Hepatocyte (in vitro differentiated cells): ENCODE data around the gene RCOR3. TPM values are rescaled to one million over a fixed set of nuclear protein-coding genes. Genes with fewer than 3 reads are reported as not detected.

Source experiments
- DNase-seq: peaks from one replicate; pipeline ENCODE4 v3.0.0-alpha.2; 2016; ENCODE audit warnings: low spot score
- H2AFZ ChIP-seq: fragments of 200-600 bp; sonication (generic); 2 replicates; pipeline ENCODE4 v1.6.0; 2016; ENCODE audit warnings: antibody characterized with exemption, mild to moderate bottlenecking
- H3K27ac ChIP-seq: fragments of 200-600 bp; sonication (generic); 2 replicates; pipeline ENCODE4 v1.5.1; 2016; ENCODE audit warnings: mild to moderate bottlenecking
- H3K27me3 ChIP-seq: fragments of 200-600 bp; sonication (generic); 2 replicates; pipeline ENCODE4 v1.6.1; 2016
- H3K36me3 ChIP-seq: fragments of 200-600 bp; sonication (generic); replicated peaks from 2 replicates; pipeline ENCODE4 v1.5.1; 2016; ENCODE audit warnings: low read depth; ENCODE audit not compliant: insufficient read depth
- H3K4me1 ChIP-seq: fragments of 200-600 bp; sonication (generic); 2 replicates; pipeline ENCODE4 v1.5.1; 2016; ENCODE audit warnings: mild to moderate bottlenecking, moderate library complexity; ENCODE audit not compliant: insufficient read depth
- H3K4me2 ChIP-seq: fragments of 200-600 bp; sonication (generic); 2 replicates; pipeline ENCODE4 v1.6.0; 2016
- H3K4me3 ChIP-seq: fragments of 200-600 bp; sonication (generic); 2 replicates; pipeline ENCODE4 v1.5.1; 2016; ENCODE audit warnings: mild to moderate bottlenecking
- H3K79me2 ChIP-seq: fragments of 200-600 bp; sonication (generic); 2 replicates; pipeline ENCODE4 v1.6.0; 2017; ENCODE audit warnings: mild to moderate bottlenecking
- H3K9me2 ChIP-seq: fragments of 200-600 bp; sonication (generic); replicated peaks from 2 replicates; pipeline ENCODE4 v1.6.0; 2017; ENCODE audit warnings: mild to moderate bottlenecking; ENCODE audit not compliant: insufficient read depth
- H3K9me3 ChIP-seq: fragments of 200-600 bp; sonication (generic); 2 replicates; pipeline ENCODE4 v1.5.1; 2016; ENCODE audit warnings: low read depth, mild to moderate bottlenecking
- H4K20me1 ChIP-seq: fragments of 200-600 bp; sonication (generic); 2 replicates; pipeline ENCODE4 v1.6.0; 2016; ENCODE audit warnings: mild to moderate bottlenecking; ENCODE audit not compliant: insufficient read depth, poor library complexity, severe bottlenecking
- EZH2 ChIP-seq: fragments of 200-600 bp; sonication (generic); IDR thresholded peaks from 2 replicates; pipeline ENCODE4 v1.6.1; 2016; ENCODE audit warnings: antibody characterized with exemption, mild to moderate bottlenecking, borderline replicate concordance
- EZH2phosphoT487 ChIP-seq: fragments of 200-600 bp; sonication (generic); IDR thresholded peaks from one replicate; pipeline ENCODE4 v1.6.1; 2018; ENCODE audit warnings: antibody characterized with exemption, mild to moderate bottlenecking, low read depth, moderate library complexity; ENCODE audit not compliant: unreplicated experiment, severe bottlenecking
- WGBS: methylation state at CpG from one replicate; pipeline ENCODE4 v1.1.6; 2016; ENCODE audit warnings: low lambda C conversion rate; ENCODE audit errors: missing lambda C conversion rate; 5-methylcytosine and 5-hydroxymethylcytosine counted together
- polyA plus RNA-seq: library from polyadenylated mRNA; unstranded; fragments of >200 nt; fragmentation: Nextera tagmentation; extraction: Ambion mirVana; gene quantifications from 2 replicates; pipeline ENCODE4 v1.2.1, GENCODE V29; 2016
- total RNA-seq: library from RNA; depleted of rRNA; stranded (reverse); fragments of >200 nt; gene quantifications from 2 replicates; pipeline ENCODE4 v1.2.3, GENCODE V29; 2014
- TF ChIP-seq, protein P1 (sequence below): fragments of 200-600 bp; sonication (generic); IDR thresholded peaks from 2 replicates; pipeline ENCODE4 v1.5.1; 2016; ENCODE audit warnings: antibody characterized with exemption, mild to moderate bottlenecking; ENCODE audit not compliant: poor library complexity

The RCOR3 gene
- total and polyA plus RNA-seq, 2 experiments from 2014 or later: 25.0 to 39.6 TPM

DNA sequence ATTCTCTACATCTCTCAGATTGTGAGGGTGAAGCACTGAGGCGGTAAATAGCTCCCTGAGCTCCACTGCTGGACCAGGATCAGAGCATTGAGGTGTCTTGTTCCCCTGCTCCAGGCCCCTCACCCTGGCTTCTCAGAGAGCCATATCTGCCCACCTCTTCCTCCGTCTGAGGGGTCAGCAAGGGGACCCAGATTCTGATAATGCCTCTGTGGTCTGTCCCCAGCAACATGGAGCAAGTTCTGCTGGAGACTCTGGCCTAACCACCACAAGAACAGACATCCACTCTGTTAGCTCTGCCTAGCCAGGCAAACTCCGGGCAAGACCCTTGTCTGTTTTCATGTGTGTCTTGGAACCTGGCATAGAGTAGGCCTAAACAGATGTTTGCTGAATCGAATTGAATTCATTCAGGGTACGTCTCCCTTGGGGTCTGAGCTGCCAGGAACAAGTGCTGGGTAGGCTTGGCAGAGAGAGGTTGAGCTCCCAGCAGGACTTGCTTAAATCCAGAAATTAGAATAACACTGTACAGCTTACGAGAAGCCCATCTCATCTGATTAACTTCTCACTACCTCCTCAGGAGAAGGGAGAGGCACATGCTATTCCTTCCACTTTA is 69.8 kb downstream of the RCOR3 start:
- H3K4me2 ChIP-seq: no peak overlapping the region
- peaks cover 51% of the 10 kb centered on the region for H3K79me2 ChIP-seq
- H3K27ac ChIP-seq: no peak overlapping the region

GRCh38 chr1:211329764-211330201 is 70.6 kb downstream of the RCOR3 start:
- no peak overlapping the region for H3K27ac ChIP-seq
- H3K79me2 ChIP-seq: peaks cover 52% of the 10 kb centered on the region
- DNase-seq: no peak
- WGBS: 69% methylated on average over 4 of the region's 4 CpGs
- no peaks in the 10 kb centered on the region for H3K27me3 ChIP-seq
- H3K36me3 ChIP-seq: no peaks in the 10 kb centered on the region
- TF ChIP-seq EZH2: no peak
- TF ChIP-seq, protein P1, sequence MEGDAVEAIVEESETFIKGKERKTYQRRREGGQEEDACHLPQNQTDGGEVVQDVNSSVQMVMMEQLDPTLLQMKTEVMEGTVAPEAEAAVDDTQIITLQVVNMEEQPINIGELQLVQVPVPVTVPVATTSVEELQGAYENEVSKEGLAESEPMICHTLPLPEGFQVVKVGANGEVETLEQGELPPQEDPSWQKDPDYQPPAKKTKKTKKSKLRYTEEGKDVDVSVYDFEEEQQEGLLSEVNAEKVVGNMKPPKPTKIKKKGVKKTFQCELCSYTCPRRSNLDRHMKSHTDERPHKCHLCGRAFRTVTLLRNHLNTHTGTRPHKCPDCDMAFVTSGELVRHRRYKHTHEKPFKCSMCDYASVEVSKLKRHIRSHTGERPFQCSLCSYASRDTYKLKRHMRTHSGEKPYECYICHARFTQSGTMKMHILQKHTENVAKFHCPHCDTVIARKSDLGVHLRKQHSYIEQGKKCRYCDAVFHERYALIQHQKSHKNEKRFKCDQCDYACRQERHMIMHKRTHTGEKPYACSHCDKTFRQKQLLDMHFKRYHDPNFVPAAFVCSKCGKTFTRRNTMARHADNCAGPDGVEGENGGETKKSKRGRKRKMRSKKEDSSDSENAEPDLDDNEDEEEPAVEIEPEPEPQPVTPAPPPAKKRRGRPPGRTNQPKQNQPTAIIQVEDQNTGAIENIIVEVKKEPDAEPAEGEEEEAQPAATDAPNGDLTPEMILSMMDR: no peak
- TF ChIP-seq EZH2phosphoT487: no peak
- H4K20me1 ChIP-seq: no peaks in the 10 kb centered on the region
- H3K4me2 ChIP-seq: no peak overlapping the region
- peaks cover 18% of the 10 kb centered on the region for H3K4me1 ChIP-seq
- H2AFZ ChIP-seq: no peak overlapping the region
- no peaks in the 10 kb centered on the region for H3K9me3 ChIP-seq
- H3K4me3 ChIP-seq: no peak overlapping the region
- no peaks in the 10 kb centered on the region for H3K9me2 ChIP-seq

More for the DNA sequence above, 69.8 kb downstream of the RCOR3 start:
- H3K4me1 ChIP-seq: peaks cover 18% of the 10 kb centered on the region
- 91% methylated on average over 6 of the region's 6 CpGs for WGBS
- H3K27me3 ChIP-seq: no peaks in the 10 kb centered on the region
- no peak overlapping the region for H3K4me3 ChIP-seq
- H4K20me1 ChIP-seq: no peaks in the 10 kb centered on the region
- no peak overlapping the region for H2AFZ ChIP-seq
- no peaks in the 10 kb centered on the region for H3K36me3 ChIP-seq
- DNase-seq: no peak
- no peaks in the 10 kb centered on the region for H3K9me3 ChIP-seq
- TF ChIP-seq, protein P1: no peak
- TF ChIP-seq EZH2phosphoT487: no peak
- TF ChIP-seq EZH2: no peak
- no peaks in the 10 kb centered on the region for H3K9me2 ChIP-seq

DNA sequence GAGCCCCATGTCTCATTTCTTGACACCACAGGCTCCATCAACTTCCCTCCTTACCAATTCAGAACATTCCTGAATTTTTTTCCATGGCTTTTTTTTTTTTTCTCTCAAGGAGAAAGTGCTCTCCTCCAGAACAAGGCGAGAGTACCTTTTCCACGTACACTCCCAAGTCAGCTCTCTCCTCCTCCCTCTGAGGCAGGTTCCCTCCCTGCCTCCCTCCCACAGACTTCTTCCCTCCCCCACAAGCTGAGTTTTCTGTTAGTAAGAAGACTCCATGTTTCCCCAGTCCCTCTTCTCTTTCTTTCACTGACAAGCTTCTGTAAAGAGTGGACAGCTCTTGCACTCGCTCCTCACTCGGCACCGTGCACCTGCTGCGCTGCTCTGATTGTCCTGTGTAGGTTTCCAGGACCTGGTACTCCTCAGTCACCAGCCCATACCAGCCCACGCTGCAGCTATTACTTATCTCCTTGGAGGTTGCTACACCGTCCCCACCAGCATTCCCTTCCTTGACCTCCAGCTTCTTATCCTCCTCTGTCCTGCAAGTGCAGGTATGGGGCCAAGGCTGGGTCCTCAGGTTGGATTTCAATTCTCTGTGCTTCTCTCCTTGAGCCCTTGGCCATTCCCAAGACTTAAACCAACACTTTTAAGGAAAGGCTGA is 71.2 kb downstream of the RCOR3 start:
- H3K79me2 ChIP-seq: peaks cover 58% of the 10 kb centered on the region

More for the DNA sequence above, 71.2 kb downstream of the RCOR3 start:
- Histone ChIP-seq H3K4me1 (peaks cover 18% of the 10 kb centered on the region), H2AFZ (no peak overlapping the region), H3K27me3 (no peaks in the 10 kb centered on the region), H4K20me1 (no peaks in the 10 kb centered on the region), H3K27ac (no peak overlapping the region), H3K9me2 (no peaks in the 10 kb centered on the region), H3K36me3 (no peaks in the 10 kb centered on the region), H3K9me3 (no peaks in the 10 kb centered on the region), H3K4me3 (no peak overlapping the region), H3K4me2 (no peak overlapping the region)
- TF ChIP-seq, protein P1: no peak
- no peak for TF ChIP-seq EZH2
- no peak for TF ChIP-seq EZH2phosphoT487
- WGBS: 90% methylated on average over 8 of the region's 8 CpGs
- no peak for DNase-seq
